ENCODE measurements around the gene CARD6.
"Not testable (repeated sequence)": the region's sequence is repeated elsewhere in the genome, so short reads cannot be mapped to it uniquely, and the experiment has no call there.

The CARD6 gene

DNA sequence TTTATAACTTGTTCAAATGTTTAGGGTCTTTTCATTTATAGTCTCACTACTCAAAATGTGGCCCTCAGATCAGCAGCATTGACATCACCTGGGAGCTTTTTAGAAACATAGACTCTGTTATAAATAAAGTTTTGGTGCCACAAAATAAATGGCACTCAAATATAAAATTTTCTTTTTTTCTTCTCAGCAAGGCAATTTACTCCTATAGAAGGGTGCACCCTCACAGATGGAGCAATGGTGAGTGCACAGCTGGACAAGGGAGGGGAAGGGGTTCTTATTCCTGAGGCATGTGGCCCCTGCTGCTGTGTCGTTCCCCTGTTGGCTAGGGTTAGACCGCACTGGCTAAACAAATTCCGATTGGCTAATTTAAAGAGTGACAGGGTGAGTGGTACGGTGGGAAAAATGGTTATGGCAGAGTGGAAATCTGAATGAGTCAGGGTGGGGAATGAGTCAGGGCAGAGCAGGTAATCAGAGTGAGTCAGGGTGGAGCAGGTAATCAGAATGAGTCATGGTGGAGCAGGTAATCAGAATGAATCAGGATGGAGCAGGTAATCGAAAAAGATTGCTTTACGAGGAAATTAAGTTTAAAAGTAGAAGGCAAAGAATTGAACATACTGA, 36.3 kb downstream of the CARD6 start:
- Histone ChIP-seq H3K4me1 (ENCODE audit: control insufficient read depth in 1 of 2, insufficient read depth in 2 of 2, low read length in 2 of 2) (no peaks in the 10 kb centered on the region), H3K27ac (ENCODE audit: low read depth, low read length) (no peak overlapping the region), H2BK120ac (ENCODE audit: insufficient read depth, low read length, poor library complexity) (no peak overlapping the region), H3K9me3 (ENCODE audit: insufficient read depth, low read depth, low read length) (peaks cover 8% of the 10 kb centered on the region), H3K79me1 (ENCODE audit: low read length) (peaks cover 3% of the 10 kb centered on the region), H3K18ac (ENCODE audit: low read length) (no peak overlapping the region), H3K27me3 (ENCODE audit: insufficient read depth, low read length) (no peaks in the 10 kb centered on the region), H2AK5ac (ENCODE audit: low read length) (no peak overlapping the region), H3K36me3 (ENCODE audit: control insufficient read depth in 1 of 2, insufficient read depth in 2 of 2, low read length in 2 of 2) (peaks cover 0 to 2% of the 10 kb centered on the region in 2 experiments), H3K4me3 (ENCODE audit: low read depth, low read length) (no peak overlapping the region), H4K8ac (ENCODE audit: low read depth, low read length) (no peak overlapping the region), H3K14ac (ENCODE audit: low read length) (no peak overlapping the region), H3K4ac (ENCODE audit: low read depth, low read length) (no peak overlapping the region), H4K12ac (ENCODE audit: low read depth, low read length) (no peak overlapping the region), H3K79me2 (ENCODE audit: control insufficient read depth, insufficient read depth, low read length, poor library complexity) (no peaks in the 10 kb centered on the region), H2BK5ac (ENCODE audit: low read depth, low read length, poor library complexity) (no peak overlapping the region), H2AFZ (ENCODE audit: insufficient read depth, low read length, poor library complexity) (no peak overlapping the region), H3K4me2 (ENCODE audit: low read length) (no peak overlapping the region), H4K91ac (ENCODE audit: low read depth, low read length) (no peak overlapping the region), H3K9ac (ENCODE audit: low read length) (no peak overlapping the region), H2BK12ac (ENCODE audit: low read length) (no peak overlapping the region), H3K23ac (ENCODE audit: low read length) (no peak overlapping the region)
- peak; percentile 31 to 48 for DNase-seq
- no CpG with 5 or more reads among the region's 6 CpGs for WGBS (ENCODE audit: extremely low coverage, insufficient coverage, insufficient read length)

DNA sequence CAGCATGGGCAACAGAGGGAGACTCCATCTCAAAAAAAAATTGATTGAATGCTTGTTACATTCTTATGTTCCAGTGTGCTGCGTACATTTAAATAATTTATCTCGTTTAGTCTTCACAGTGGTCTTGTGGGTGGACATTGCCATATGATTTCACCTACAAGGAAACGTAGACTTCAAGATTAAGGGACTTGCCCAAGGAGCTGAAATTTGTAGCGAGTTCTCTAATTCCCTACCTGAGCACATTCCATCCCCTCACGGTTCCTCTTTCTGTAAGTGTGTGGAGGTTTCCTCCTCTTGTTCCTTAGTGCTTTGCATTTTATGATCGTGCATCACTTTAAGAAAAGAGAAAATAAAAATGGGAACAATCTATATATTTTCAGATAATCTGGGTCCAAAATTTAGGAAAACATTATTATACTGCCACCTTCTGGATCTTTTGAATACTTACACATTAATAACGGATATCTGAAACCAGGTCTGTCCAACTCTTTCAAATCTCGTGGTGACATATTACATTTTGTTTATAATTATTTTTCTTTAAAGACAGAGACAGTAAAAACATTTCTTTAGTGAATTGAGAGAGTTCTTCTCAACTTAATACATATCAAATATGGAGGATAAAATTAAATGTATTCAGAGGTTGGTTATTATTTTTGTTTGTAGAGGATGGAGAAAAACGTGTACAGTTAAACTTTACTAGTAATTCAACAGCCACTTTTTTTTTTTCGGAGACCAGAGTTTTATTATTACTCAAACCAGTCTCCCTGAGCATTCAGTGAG, 38.2 kb downstream of the CARD6 start:
- Histone ChIP-seq H2AFZ (ENCODE audit: insufficient read depth, low read length, poor library complexity) (no peak overlapping the region), H3K4me2 (ENCODE audit: low read length) (no peak overlapping the region), H3K4ac (ENCODE audit: low read depth, low read length) (no peak overlapping the region), H3K4me1 (ENCODE audit: control insufficient read depth in 1 of 2, insufficient read depth in 2 of 2, low read length in 2 of 2) (no peaks in the 10 kb centered on the region), H3K79me1 (ENCODE audit: low read length) (no peaks in the 10 kb centered on the region), H3K9ac (ENCODE audit: low read length) (no peak overlapping the region), H3K4me3 (ENCODE audit: low read depth, low read length) (no peak overlapping the region), H2AK5ac (ENCODE audit: low read length) (no peak overlapping the region), H4K12ac (ENCODE audit: low read depth, low read length) (no peak overlapping the region), H3K18ac (ENCODE audit: low read length) (no peak overlapping the region), H3K23ac (ENCODE audit: low read length) (no peak overlapping the region), H2BK12ac (ENCODE audit: low read length) (no peak overlapping the region), H3K36me3 (ENCODE audit: control insufficient read depth in 1 of 2, insufficient read depth in 2 of 2, low read length in 2 of 2) (peaks cover 0 to 2% of the 10 kb centered on the region in 2 experiments), H3K14ac (ENCODE audit: low read length) (no peak overlapping the region), H3K27ac (ENCODE audit: low read depth, low read length) (no peak overlapping the region), H2BK120ac (ENCODE audit: insufficient read depth, low read length, poor library complexity) (no peak overlapping the region), H4K91ac (ENCODE audit: low read depth, low read length) (no peak overlapping the region), H4K8ac (ENCODE audit: low read depth, low read length) (no peak overlapping the region), H2BK5ac (ENCODE audit: low read depth, low read length, poor library complexity) (no peak overlapping the region), H3K79me2 (ENCODE audit: control insufficient read depth, insufficient read depth, low read length, poor library complexity) (no peaks in the 10 kb centered on the region), H3K27me3 (ENCODE audit: insufficient read depth, low read length) (no peaks in the 10 kb centered on the region), H3K9me3 (ENCODE audit: insufficient read depth, low read depth, low read length) (peaks cover 6% of the 10 kb centered on the region)
- DNase-seq = peak in 1 of 2 donors; percentile 60
- no CpG with 5 or more reads among the region's 10 CpGs for WGBS (ENCODE audit: extremely low coverage, insufficient coverage, insufficient read length)

DNA sequence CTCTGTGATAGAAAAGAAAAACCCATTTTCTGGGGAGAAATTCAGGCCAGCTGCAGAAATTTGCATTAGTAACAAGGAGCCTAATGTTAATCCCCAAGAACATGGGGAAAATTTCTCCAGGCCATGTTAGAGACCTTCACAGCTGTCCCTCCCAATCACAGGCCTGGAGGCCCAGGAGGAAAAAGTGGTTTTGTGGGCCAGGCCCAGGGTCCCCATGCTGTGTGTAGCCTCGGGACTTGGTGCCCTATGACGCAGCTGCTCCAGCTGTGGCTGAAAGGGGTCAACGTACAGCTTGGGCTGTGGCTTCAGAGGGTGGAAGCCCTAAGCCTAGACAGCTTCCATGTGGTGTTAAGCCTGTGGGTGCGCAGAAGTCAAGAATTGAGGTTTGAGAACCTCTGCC, 41.1 kb downstream of the CARD6 start:
- H3K27me3 ChIP-seq (ENCODE audit: insufficient read depth, low read length) = no peaks in the 10 kb centered on the region
- WGBS (ENCODE audit: extremely low coverage, insufficient coverage, insufficient read length) = no CpG with 5 or more reads among the region's 4 CpGs
- H2AFZ ChIP-seq (ENCODE audit: insufficient read depth, low read length, poor library complexity) = no peak overlapping the region
- H3K9me3 ChIP-seq (ENCODE audit: insufficient read depth, low read depth, low read length) = peaks cover 6% of the 10 kb centered on the region
- no peak overlapping the region for H2BK120ac ChIP-seq (ENCODE audit: insufficient read depth, low read length, poor library complexity)
- H2BK12ac ChIP-seq (ENCODE audit: low read length) = no peak overlapping the region
- no peak overlapping the region for H3K23ac ChIP-seq (ENCODE audit: low read length)
- H3K4me2 ChIP-seq (ENCODE audit: low read length) = no peak overlapping the region
- H3K27ac ChIP-seq (ENCODE audit: low read depth, low read length) = no peak overlapping the region
- no peak overlapping the region for H2AK5ac ChIP-seq (ENCODE audit: low read length)
- no peak overlapping the region for H3K14ac ChIP-seq (ENCODE audit: low read length)
- H4K8ac ChIP-seq (ENCODE audit: low read depth, low read length) = no peak overlapping the region
- no peak overlapping the region for H4K91ac ChIP-seq (ENCODE audit: low read depth, low read length)
- no peak overlapping the region for H3K4ac ChIP-seq (ENCODE audit: low read depth, low read length)
- H3K9ac ChIP-seq (ENCODE audit: low read length) = no peak overlapping the region
- no peak for DNase-seq
- H3K4me1 ChIP-seq (ENCODE audit: control insufficient read depth in 1 of 2, insufficient read depth in 2 of 2, low read length in 2 of 2) = no peaks in the 10 kb centered on the region
- no peak overlapping the region for H3K4me3 ChIP-seq (ENCODE audit: low read depth, low read length)
- no peak overlapping the region for H3K18ac ChIP-seq (ENCODE audit: low read length)
- no peak overlapping the region for H2BK5ac ChIP-seq (ENCODE audit: low read depth, low read length, poor library complexity)
- no peaks in the 10 kb centered on the region for H3K79me1 ChIP-seq (ENCODE audit: low read length)
- H3K79me2 ChIP-seq (ENCODE audit: control insufficient read depth, insufficient read depth, low read length, poor library complexity) = no peaks in the 10 kb centered on the region
- no peak overlapping the region for H4K12ac ChIP-seq (ENCODE audit: low read depth, low read length)
- H3K36me3 ChIP-seq (ENCODE audit: control insufficient read depth in 1 of 2, insufficient read depth in 2 of 2, low read length in 2 of 2) = peaks cover 0 to 2% of the 10 kb centered on the region in 2 experiments

DNA sequence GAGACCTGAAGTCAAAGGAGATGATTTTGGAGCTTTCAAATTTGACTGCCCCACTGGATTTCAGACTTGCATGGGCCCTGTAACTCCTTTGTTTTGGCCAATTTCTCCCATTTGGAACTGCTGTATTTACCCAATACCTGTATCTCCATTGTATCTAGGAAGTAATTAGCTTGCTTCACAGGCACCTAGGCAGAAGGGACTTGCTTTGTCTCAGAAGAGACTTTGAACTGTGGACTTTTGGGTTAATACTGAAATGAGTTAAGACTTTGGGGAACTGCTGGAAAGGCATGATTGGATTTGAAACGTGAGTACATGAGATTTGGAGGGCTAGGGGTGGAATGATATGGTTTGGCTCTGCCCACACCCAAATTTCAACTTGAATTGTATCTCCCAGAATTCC, 41.9 kb downstream of the CARD6 start:
- not testable (repeated sequence) for H2BK12ac ChIP-seq (ENCODE audit: low read length); H3K9me3 ChIP-seq (ENCODE audit: insufficient read depth, low read depth, low read length); H3K4ac ChIP-seq (ENCODE audit: low read depth, low read length); H2BK120ac ChIP-seq (ENCODE audit: insufficient read depth, low read length, poor library complexity); H3K4me2 ChIP-seq (ENCODE audit: low read length); H4K8ac ChIP-seq (ENCODE audit: low read depth, low read length); H2AK5ac ChIP-seq (ENCODE audit: low read length); H4K12ac ChIP-seq (ENCODE audit: low read depth, low read length); DNase-seq; H3K79me1 ChIP-seq (ENCODE audit: low read length); H3K27me3 ChIP-seq (ENCODE audit: insufficient read depth, low read length); H3K36me3 ChIP-seq (ENCODE audit: control insufficient read depth in 1 of 2, insufficient read depth in 2 of 2, low read length in 2 of 2); H3K23ac ChIP-seq (ENCODE audit: low read length); H3K18ac ChIP-seq (ENCODE audit: low read length); H3K14ac ChIP-seq (ENCODE audit: low read length); H2BK5ac ChIP-seq (ENCODE audit: low read depth, low read length, poor library complexity); H3K4me3 ChIP-seq (ENCODE audit: low read depth, low read length); H3K4me1 ChIP-seq (ENCODE audit: control insufficient read depth in 1 of 2, insufficient read depth in 2 of 2, low read length in 2 of 2); H2AFZ ChIP-seq (ENCODE audit: insufficient read depth, low read length, poor library complexity); H3K27ac ChIP-seq (ENCODE audit: low read depth, low read length); H4K91ac ChIP-seq (ENCODE audit: low read depth, low read length); H3K79me2 ChIP-seq (ENCODE audit: control insufficient read depth, insufficient read depth, low read length, poor library complexity); H3K9ac ChIP-seq (ENCODE audit: low read length)
- no CpG with 5 or more reads among the region's 1 CpG for WGBS (ENCODE audit: extremely low coverage, insufficient coverage, insufficient read length)
